Neural cell (in vitro differentiated cells): ENCODE data around the gene PER2. TPM values are rescaled to one million over a fixed set of nuclear protein-coding genes. Genes with fewer than 3 reads are reported as not detected.
A peak's percentile ranks its signal among the peaks of the same experiment; 100 is the strongest.

Source experiments
- H2AFZ ChIP-seq: fragments of 200-600, 300-800 bp; sonication (generic), shearing (Covaris generic); 2 replicates; pipeline ENCODE4 v1.6.0; 2014; ENCODE audit warnings: low read depth, mild to moderate bottlenecking, antibody characterized with exemption, low read length, moderate library complexity
- H3F3A ChIP-seq: fragments of 200-600 bp; shearing (Covaris generic); 2 replicates; pipeline ENCODE4 v1.6.1; 2016; ENCODE audit warnings: mild to moderate bottlenecking, moderate library complexity, mixed read lengths, antibody characterized with exemption, low read length; ENCODE audit not compliant: insufficient read depth, poor library complexity, severe bottlenecking
- H3K27ac ChIP-seq: fragments of 200-600, 300-800 bp; sonication (generic), shearing (Covaris generic); 2 replicates; pipeline ENCODE4 v1.5.1; 2014; ENCODE audit warnings: mild to moderate bottlenecking, low read length, moderate library complexity
- H3K27me3 ChIP-seq: fragments of 300-800, 200-600 bp; sonication (generic), shearing (Covaris generic); 2 replicates; pipeline ENCODE4 v1.6.0; 2014; ENCODE audit warnings: mild to moderate bottlenecking, low read depth, low read length, moderate library complexity; ENCODE audit not compliant: insufficient read depth
- H3K36me3 ChIP-seq: fragments of 300-800, 200-600 bp; sonication (generic), shearing (Covaris generic); 2 replicates; pipeline ENCODE4 v1.5.1; 2014; ENCODE audit warnings: mild to moderate bottlenecking, antibody characterized with exemption, low read length, moderate library complexity; ENCODE audit not compliant: insufficient read depth
- H3K4me2 ChIP-seq: fragments of 300-800, 200-600 bp; sonication (generic), shearing (Covaris generic); 2 replicates; pipeline ENCODE4 v1.6.0; 2014; ENCODE audit warnings: mild to moderate bottlenecking, low read length
- H3K4me3 ChIP-seq: fragments of 300-800, 200-600 bp; sonication (generic), shearing (Covaris generic); 2 replicates; pipeline ENCODE4 v1.5.1; 2014; ENCODE audit warnings: mild to moderate bottlenecking, low read length, moderate library complexity
- H3K79me2 ChIP-seq: fragments of 200-600 bp; shearing (Covaris generic); replicated peaks from 2 replicates; pipeline ENCODE4 v1.6.0; 2014; ENCODE audit warnings: mild to moderate bottlenecking, low read length, moderate library complexity; ENCODE audit not compliant: insufficient read depth
- H3K9ac ChIP-seq: fragments of 300-800, 200-600 bp; sonication (generic), shearing (Covaris generic); 2 replicates; pipeline ENCODE4 v1.6.1; 2016; ENCODE audit warnings: mild to moderate bottlenecking, low read length, mixed read lengths
- H3K9me2 ChIP-seq: fragments of 200-600 bp; shearing (Covaris generic); 2 replicates; pipeline ENCODE4 v1.6.1; 2016; ENCODE audit warnings: mild to moderate bottlenecking, low read length, mixed read lengths; ENCODE audit not compliant: insufficient read depth
- H3K9me3 ChIP-seq: fragments of 200-600, 300-800 bp; sonication (generic), shearing (Covaris generic); 2 replicates; pipeline ENCODE4 v1.6.1; 2016; ENCODE audit warnings: mild to moderate bottlenecking, mixed run types, low read length, moderate library complexity, mixed read lengths
- H4K20me1 ChIP-seq: fragments of 200-600 bp; shearing (Covaris generic); 2 replicates; pipeline ENCODE4 v1.6.1; 2016; ENCODE audit warnings: mild to moderate bottlenecking, mixed run types; ENCODE audit not compliant: insufficient read depth
- CTCF ChIP-seq: fragments of 450-650 bp; IDR thresholded peaks from 2 replicates; pipeline ENCODE4 v1.5.1; 2014; ENCODE audit warnings: antibody characterized with exemption, mild to moderate bottlenecking, moderate library complexity; ENCODE audit not compliant: poor library complexity, severe bottlenecking
- EP300 ChIP-seq: fragments of 450-650 bp; conservative IDR thresholded peaks from 2 replicates; pipeline ENCODE4 v1.6.1; 2014; ENCODE audit warnings: antibody characterized with exemption, mild to moderate bottlenecking, moderate library complexity; ENCODE audit not compliant: poor library complexity, severe bottlenecking
- EZH2 ChIP-seq: fragments of 200-600, 300-800 bp; shearing (Covaris generic), sonication (generic); IDR thresholded peaks from 2 replicates; pipeline ENCODE4 v1.6.1; 2014; ENCODE audit warnings: antibody characterized with exemption, low read length, borderline replicate concordance, mild to moderate bottlenecking; ENCODE audit not compliant: insufficient read depth, poor library complexity, severe bottlenecking
- MXI1 ChIP-seq: fragments of 450-650 bp; conservative IDR thresholded peaks from 2 replicates; pipeline ENCODE4 v1.6.1; 2014; ENCODE audit warnings: antibody characterized with exemption, mild to moderate bottlenecking; ENCODE audit not compliant: poor library complexity, severe bottlenecking
- POLR2AphosphoS5 ChIP-seq: IDR thresholded peaks from 2 replicates; pipeline ENCODE4 v1.6.1; 2012
- RAD21 ChIP-seq: fragments of 450-650 bp; conservative IDR thresholded peaks from 2 replicates; pipeline ENCODE4 v1.6.1; 2014; ENCODE audit warnings: antibody characterized with exemption, mild to moderate bottlenecking, moderate library complexity
- REST ChIP-seq: IDR thresholded peaks from 2 replicates; pipeline ENCODE4 v1.6.1; 2012; ENCODE audit warnings: borderline replicate concordance
- SMC3 ChIP-seq: fragments of 450-650 bp; conservative IDR thresholded peaks from 2 replicates; pipeline ENCODE4 v1.6.1; 2014; ENCODE audit warnings: antibody characterized with exemption, mild to moderate bottlenecking, moderate library complexity; ENCODE audit not compliant: poor library complexity
- TAF1 ChIP-seq: IDR thresholded peaks from 2 replicates; pipeline ENCODE4 v1.6.1; 2012; ENCODE audit warnings: low read depth
- polyA plus RNA-seq: library from polyadenylated mRNA; depleted of rRNA; stranded (reverse); fragments of >200 nt; gene quantifications from 2 replicates; pipeline ENCODE4 v1.2.3, GENCODE V29; 2014

Gene PER2
- polyA plus RNA-seq, 1 donor from 2014 or later, result 3.2 TPM

GRCh38 chr2:238290091-238290509 is 1.7 kb upstream of the PER2 start (continued):
- TF ChIP-seq EP300, result no peak

GRCh38 chr2:238289574-238289973 is 1.2 kb upstream of the PER2 start:
- no peaks in the 10 kb centered on the region for H3K9me2 ChIP-seq
- H3F3A ChIP-seq, result no peaks in the 10 kb centered on the region
- no peak for TF ChIP-seq REST
- TF ChIP-seq EP300, result no peak
- TF ChIP-seq POLR2AphosphoS5, result no peak
- TF ChIP-seq SMC3, result no peak
- TF ChIP-seq EZH2, result no peak
- no peak for TF ChIP-seq TAF1
- TF ChIP-seq MXI1, result no peak
- no peak for TF ChIP-seq RAD21
- no peak for TF ChIP-seq CTCF
- no peaks in the 10 kb centered on the region for H3K36me3 ChIP-seq
- H3K4me2 ChIP-seq, result peak overlapping the region; percentile 67
- peak overlapping the region; percentile 63 for H3K9ac ChIP-seq
- no peaks in the 10 kb centered on the region for H3K27me3 ChIP-seq
- H3K27ac ChIP-seq, result peak overlapping the region; percentile 65
- no peak overlapping the region for H2AFZ ChIP-seq
- no peaks in the 10 kb centered on the region for H4K20me1 ChIP-seq
- peaks cover 11% of the 10 kb centered on the region for H3K79me2 ChIP-seq
- peak overlapping the region; percentile 97 for H3K4me3 ChIP-seq
- no peaks in the 10 kb centered on the region for H3K9me3 ChIP-seq

- Histone ChIP-seq H3K9ac (peak overlapping the region; percentile 76), H3K9me2 (no peaks in the 10 kb centered on the region), H3K79me2 (peaks cover 12% of the 10 kb centered on the region), H3K4me3 (peak overlapping the region; percentile 97), H3K9me3 (no peaks in the 10 kb centered on the region), H3F3A (no peaks in the 10 kb centered on the region), H3K36me3 (no peaks in the 10 kb centered on the region), H3K27ac (peak overlapping the region; percentile 65), H2AFZ (peak overlapping the region; percentile 10), H4K20me1 (no peaks in the 10 kb centered on the region), H3K27me3 (no peaks in the 10 kb centered on the region), H3K4me2 (peak overlapping the region; percentile 67)
- TF ChIP-seq EZH2, result no peak
- TF ChIP-seq SMC3, result peak; percentile 38
- TF ChIP-seq MXI1, result peak; percentile 93
- TF ChIP-seq RAD21, result no peak
- no peak for TF ChIP-seq REST
- peak; percentile 62 for TF ChIP-seq CTCF
- TF ChIP-seq TAF1, result peak; percentile 21
- peak; percentile 72 for TF ChIP-seq EP300
- peak; percentile 47 for TF ChIP-seq POLR2AphosphoS5
These were observed 502 bp upstream of the PER2 start for GRCh38 chr2:238288650-238289573.
